NCI-H460 (cell line): ENCODE measurements around the gene MAPK12. TPM values are rescaled to one million over a fixed set of nuclear protein-coding genes. Genes with fewer than 3 reads are reported as not detected.

ENCODE experiments used
- DNase-seq: peaks from one replicate; pipeline ENCODE4 v3.0.0-alpha.2; 2016; ENCODE audit warnings: low read depth; ENCODE audit errors: extremely low read depth
- total RNA-seq: library from RNA; depleted of rRNA; stranded (reverse); fragments of >200 nt; shearing (Covaris generic); gene quantifications from 2 replicates; pipeline ENCODE4 v1.2.3, GENCODE V29; 2014

The MAPK12 gene
- total RNA-seq, 1 experiment from 2014 or later = 24.9 TPM

- no peak for DNase-seq
Measured at GRCh38 chr22:50242406-50242949, 19.0 kb downstream of the MAPK12 start.

GRCh38 chr22:50238755-50239154, 22.7 kb downstream of the MAPK12 start:
- DNase-seq = no peak

- DNase-seq = no peak
Measured at GRCh38 chr22:50236731-50237409, 24.6 kb downstream of the MAPK12 start.

GRCh38 chr22:50233223-50233622, 28.3 kb downstream of the MAPK12 start:
- DNase-seq = no peak

- no peak for DNase-seq
Measured at GRCh38 chr22:50232481-50233151, 28.9 kb downstream of the MAPK12 start.

GRCh38 chr22:50229370-50229769, 32.1 kb downstream of the MAPK12 start:
- DNase-seq = no peak

GRCh38 chr22:50228366-50228765, 33.1 kb downstream of the MAPK12 start:
- no peak for DNase-seq

GRCh38 chr22:50227579-50228215, 33.8 kb downstream of the MAPK12 start:
- DNase-seq = no peak

- no peak for DNase-seq
Measured at GRCh38 chr22:50226875-50227165, 34.7 kb downstream of the MAPK12 start.

- no peak for DNase-seq
Measured at GRCh38 chr22:50226063-50226874, 35.2 kb downstream of the MAPK12 start.

GRCh38 chr22:50225200-50225969, 36.1 kb downstream of the MAPK12 start:
- DNase-seq = no peak

- no peak for DNase-seq
Measured at GRCh38 chr22:50224071-50224470, 37.4 kb downstream of the MAPK12 start.

- DNase-seq = no peak
Measured at GRCh38 chr22:50222508-50222907, 39.0 kb downstream of the MAPK12 start.

- DNase-seq = no peak
Measured at GRCh38 chr22:50221410-50222300, 39.8 kb downstream of the MAPK12 start.

GRCh38 chr22:50220603-50221409, 40.7 kb downstream of the MAPK12 start:
- no peak for DNase-seq

- no peak for DNase-seq
Measured at GRCh38 chr22:50219800-50220602, 41.5 kb downstream of the MAPK12 start.

- no peak for DNase-seq
Measured at GRCh38 chr22:50218996-50219727, 42.3 kb downstream of the MAPK12 start.
